Loucy (cell line): Measurements from ENCODE around the gene TIMP1.

ENCODE experiments used
- EZH2phosphoT487 ChIP-seq: fragments of 200-600 bp; IDR thresholded peaks from 2 replicates; pipeline ENCODE4 v1.6.1; 2018; ENCODE audit warnings: antibody characterized with exemption, mild to moderate bottlenecking, moderate library complexity, borderline replicate concordance
- TF ChIP-seq, protein P1 (sequence below): fragments of 200-600 bp; sonication (generic); conservative IDR thresholded peaks from 2 replicates; pipeline ENCODE4 v1.5.1; 2014; ENCODE audit warnings: mild to moderate bottlenecking, antibody characterized with exemption, low read length

DNA sequence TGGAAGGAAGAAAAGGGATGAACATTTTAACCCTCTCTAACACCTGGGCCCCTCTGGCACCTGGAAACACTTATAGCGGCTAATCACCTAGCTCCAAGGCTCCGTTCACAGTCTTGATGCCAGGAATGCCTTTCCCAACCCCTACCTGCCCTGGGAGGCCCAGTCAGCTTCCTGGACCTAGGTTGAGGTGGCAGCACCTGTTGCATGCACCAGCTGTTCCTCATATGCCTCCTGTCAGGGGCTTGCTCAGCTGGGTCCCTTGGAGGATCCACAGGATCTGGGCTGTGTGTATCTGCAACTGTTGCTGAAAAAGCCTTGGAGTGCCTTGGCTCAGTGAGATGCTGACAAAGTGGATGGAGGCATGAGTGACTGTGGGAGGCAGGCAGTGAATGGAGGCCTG, 43.1 kb downstream of the TIMP1 start:
- TF ChIP-seq, protein P1, sequence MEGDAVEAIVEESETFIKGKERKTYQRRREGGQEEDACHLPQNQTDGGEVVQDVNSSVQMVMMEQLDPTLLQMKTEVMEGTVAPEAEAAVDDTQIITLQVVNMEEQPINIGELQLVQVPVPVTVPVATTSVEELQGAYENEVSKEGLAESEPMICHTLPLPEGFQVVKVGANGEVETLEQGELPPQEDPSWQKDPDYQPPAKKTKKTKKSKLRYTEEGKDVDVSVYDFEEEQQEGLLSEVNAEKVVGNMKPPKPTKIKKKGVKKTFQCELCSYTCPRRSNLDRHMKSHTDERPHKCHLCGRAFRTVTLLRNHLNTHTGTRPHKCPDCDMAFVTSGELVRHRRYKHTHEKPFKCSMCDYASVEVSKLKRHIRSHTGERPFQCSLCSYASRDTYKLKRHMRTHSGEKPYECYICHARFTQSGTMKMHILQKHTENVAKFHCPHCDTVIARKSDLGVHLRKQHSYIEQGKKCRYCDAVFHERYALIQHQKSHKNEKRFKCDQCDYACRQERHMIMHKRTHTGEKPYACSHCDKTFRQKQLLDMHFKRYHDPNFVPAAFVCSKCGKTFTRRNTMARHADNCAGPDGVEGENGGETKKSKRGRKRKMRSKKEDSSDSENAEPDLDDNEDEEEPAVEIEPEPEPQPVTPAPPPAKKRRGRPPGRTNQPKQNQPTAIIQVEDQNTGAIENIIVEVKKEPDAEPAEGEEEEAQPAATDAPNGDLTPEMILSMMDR, result no peak
- TF ChIP-seq EZH2phosphoT487, result no peak
